GM21528 (cell line): Measurements from ENCODE around the gene AFTPH.
"Not testable (repeated sequence)": the region's sequence is repeated elsewhere in the genome, so short reads cannot be mapped to it uniquely, and the experiment has no call there.

Experiments used
- ATAC-seq: cut with Tn5 transposase; IDR thresholded peaks from one replicate; pipeline ENCODE4 v1.9.1; 2021; ENCODE audit warnings: mild to moderate bottlenecking, moderate library complexity; ENCODE audit not compliant: unreplicated experiment, low FRiP score

Gene AFTPH

GRCh38 chr2:64498438-64498837 is 25.7 kb upstream of the AFTPH start:
- no peak for ATAC-seq

- ATAC-seq, result no peak
Observed at GRCh38 chr2:64500549-64500948, 23.6 kb upstream of the AFTPH start.

GRCh38 chr2:64501946-64502345 is 22.2 kb upstream of the AFTPH start:
- ATAC-seq, result no peak

- no peak for ATAC-seq
Observed at GRCh38 chr2:64502860-64503259, 21.3 kb upstream of the AFTPH start.

GRCh38 chr2:64504774-64505720 is 19.1 kb upstream of the AFTPH start:
- no peak for ATAC-seq

GRCh38 chr2:64506686-64507085 is 17.4 kb upstream of the AFTPH start:
- ATAC-seq, result no peak

GRCh38 chr2:64514008-64514407 is 10.1 kb upstream of the AFTPH start:
- no peak for ATAC-seq

GRCh38 chr2:64515086-64515485 is 9.0 kb upstream of the AFTPH start:
- no peak for ATAC-seq

GRCh38 chr2:64516651-64517510 is 7.2 kb upstream of the AFTPH start:
- ATAC-seq, result no peak

GRCh38 chr2:64517511-64517884 is 6.6 kb upstream of the AFTPH start:
- ATAC-seq, result no peak

GRCh38 chr2:64522843-64523428 is 1.2 kb upstream of the AFTPH start:
- no peak for ATAC-seq

GRCh38 chr2:64524604-64525316 is 632 bp downstream of the AFTPH start:
- peak; percentile 19 for ATAC-seq

- ATAC-seq, result peak; percentile 24
Observed at GRCh38 chr2:64525317-64525613, 1.1 kb downstream of the AFTPH start.

GRCh38 chr2:64526034-64526433 is 1.9 kb downstream of the AFTPH start:
- ATAC-seq, result no peak

GRCh38 chr2:64530946-64531345 is 6.8 kb downstream of the AFTPH start:
- not testable (repeated sequence) for ATAC-seq

GRCh38 chr2:64532030-64532429 is 7.9 kb downstream of the AFTPH start:
- ATAC-seq, result no peak

- ATAC-seq, result no peak
Observed at GRCh38 chr2:64533882-64534281, 9.8 kb downstream of the AFTPH start.

- ATAC-seq, result no peak
Observed at GRCh38 chr2:64534363-64534762, 10.2 kb downstream of the AFTPH start.

- no peak for ATAC-seq
Observed at GRCh38 chr2:64535024-64535423, 10.9 kb downstream of the AFTPH start.

GRCh38 chr2:64537991-64538390 is 13.9 kb downstream of the AFTPH start:
- no peak for ATAC-seq
